NCI-H128 (cell line): Measurements from ENCODE around the gene GINS1.
"Not testable (repeated sequence)": the region's sequence is repeated elsewhere in the genome, so short reads cannot be mapped to it uniquely, and the experiment has no call there.

Source experiments
- DNase-seq: peaks from one replicate; lab custom pipeline; 2025; ENCODE audit not compliant: unreplicated experiment; lab: John Stamatoyannopoulos, UW

Gene GINS1

GRCh38 chr20:25389858-25390537 lies 17.5 kb upstream of the GINS1 start:
- DNase-seq, result peak; percentile 40

- peak; percentile 92 for DNase-seq
These were observed 16.6 kb upstream of the GINS1 start, which contains the start of gene ABHD12 for GRCh38 chr20:25390538-25391528. ABHD12 (minus strand) TSS chr20:25390835; CDS start chr20:25390703, 132 bp downstream.

- DNase-seq, result no peak
These were observed 13.2 kb upstream of the GINS1 start for GRCh38 chr20:25394276-25394675.

GRCh38 chr20:25394996-25395395 lies 12.5 kb upstream of the GINS1 start:
- no peak for DNase-seq

- DNase-seq, result no peak
These were observed 10.4 kb upstream of the GINS1 start for GRCh38 chr20:25397096-25397495.

- DNase-seq, result no peak
These were observed 9.7 kb upstream of the GINS1 start for GRCh38 chr20:25397821-25398220.

- DNase-seq, result no peak
These were observed 9.0 kb upstream of the GINS1 start for GRCh38 chr20:25398376-25399036.

GRCh38 chr20:25399037-25399430 lies 8.4 kb upstream of the GINS1 start:
- peak; percentile 43 for DNase-seq

- not testable (repeated sequence) for DNase-seq
These were observed 7.2 kb upstream of the GINS1 start for GRCh38 chr20:25400291-25400732.

- DNase-seq, result no peak
These were observed 4.9 kb upstream of the GINS1 start for GRCh38 chr20:25402583-25402982.

- DNase-seq, result no peak
These were observed 686 bp downstream of the GINS1 start for GRCh38 chr20:25408170-25408547.

- no peak for DNase-seq
These were observed 1.4 kb downstream of the GINS1 start for GRCh38 chr20:25408890-25409289.

- no peak for DNase-seq
These were observed 11.3 kb downstream of the GINS1 start for GRCh38 chr20:25418776-25419175.

GRCh38 chr20:25421102-25421501 lies 13.6 kb downstream of the GINS1 start:
- DNase-seq, result no peak

GRCh38 chr20:25422032-25422431 lies 14.6 kb downstream of the GINS1 start:
- DNase-seq, result no peak

- no peak for DNase-seq
These were observed 17.1 kb downstream of the GINS1 start for GRCh38 chr20:25424536-25424935.

- DNase-seq, result no peak
These were observed 29.7 kb downstream of the GINS1 start for GRCh38 chr20:25437153-25437581.

- no peak for DNase-seq
These were observed 31.9 kb downstream of the GINS1 start for GRCh38 chr20:25439328-25439727.

GRCh38 chr20:25444556-25444955 lies 37.1 kb downstream of the GINS1 start:
- DNase-seq, result no peak

- no peak for DNase-seq
These were observed 40.2 kb downstream of the GINS1 start for GRCh38 chr20:25447671-25448070.

- DNase-seq, result no peak
These were observed 44.9 kb downstream of the GINS1 start for GRCh38 chr20:25452333-25452732.
